Measurements from ENCODE around the gene NDNF.

NDNF gene

GRCh38 chr4:121088867-121089266, 16.5 kb upstream of the NDNF start:
- no peaks in the 10 kb centered on the region for H3K36me3 Mint-ChIP-seq (ENCODE audit: low read depth)
- H3K27me3 Mint-ChIP-seq = no peaks in the 10 kb centered on the region

GRCh38 chr4:121079376-121079775, 7.0 kb upstream of the NDNF start:
- Mint-ChIP-seq H3K4me3 (no peak overlapping the region), H3K4me1 (ENCODE audit: low read depth) (peaks cover 8% of the 10 kb centered on the region), H3K27ac (no peak overlapping the region), H3K36me3 (ENCODE audit: low read depth) (no peaks in the 10 kb centered on the region), H3K9me3 (no peaks in the 10 kb centered on the region), H3K27me3 (peaks cover 36% of the 10 kb centered on the region)
- DNase-seq = no peak

More at GRCh38 chr4:121088867-121089266, 16.5 kb upstream of the NDNF start:
- Mint-ChIP-seq H3K9me3 (no peaks in the 10 kb centered on the region), H3K4me3 (no peak overlapping the region), H3K27ac (no peak overlapping the region), H3K4me1 (ENCODE audit: low read depth) (no peaks in the 10 kb centered on the region)
- DNase-seq = no peak

- H3K9me3 Mint-ChIP-seq = no peaks in the 10 kb centered on the region
- H3K36me3 Mint-ChIP-seq (ENCODE audit: low read depth) = no peaks in the 10 kb centered on the region
- peaks cover 49% of the 10 kb centered on the region for H3K27me3 Mint-ChIP-seq
- peaks cover 15% of the 10 kb centered on the region for H3K4me1 Mint-ChIP-seq (ENCODE audit: low read depth)
- H3K27ac Mint-ChIP-seq = no peak overlapping the region
- no peak for DNase-seq
- no peak overlapping the region for H3K4me3 Mint-ChIP-seq
Measured at GRCh38 chr4:121077496-121077895, 5.2 kb upstream of the NDNF start.

- peak overlapping the region; percentile 32 for H3K27ac Mint-ChIP-seq
- no peaks in the 10 kb centered on the region for H3K9me3 Mint-ChIP-seq
- DNase-seq = no peak
- no peaks in the 10 kb centered on the region for H3K36me3 Mint-ChIP-seq (ENCODE audit: low read depth)
- peaks cover 52% of the 10 kb centered on the region for H3K27me3 Mint-ChIP-seq
- peaks cover 21% of the 10 kb centered on the region for H3K4me1 Mint-ChIP-seq (ENCODE audit: low read depth)
- H3K4me3 Mint-ChIP-seq = no peak overlapping the region
Measured at GRCh38 chr4:121076416-121076815, 4.1 kb upstream of the NDNF start.

- H3K4me3 Mint-ChIP-seq = no peak overlapping the region
- no peaks in the 10 kb centered on the region for H3K9me3 Mint-ChIP-seq
- H3K27me3 Mint-ChIP-seq = peaks cover 68% of the 10 kb centered on the region
- H3K36me3 Mint-ChIP-seq (ENCODE audit: low read depth) = no peaks in the 10 kb centered on the region
- DNase-seq = no peak
- no peak overlapping the region for H3K27ac Mint-ChIP-seq
- H3K4me1 Mint-ChIP-seq (ENCODE audit: low read depth) = peaks cover 33% of the 10 kb centered on the region
Measured at GRCh38 chr4:121073672-121074381, 1.5 kb upstream of the NDNF start.

GRCh38 chr4:121073004-121073435, 685 bp upstream of the NDNF start:
- no peak for DNase-seq
- no peaks in the 10 kb centered on the region for H3K36me3 Mint-ChIP-seq (ENCODE audit: low read depth)
- peaks cover 73% of the 10 kb centered on the region for H3K27me3 Mint-ChIP-seq

GRCh38 chr4:121071640-121072223, 603 bp downstream of the NDNF start:
- peaks cover 71% of the 10 kb centered on the region for H3K27me3 Mint-ChIP-seq
- no peaks in the 10 kb centered on the region for H3K36me3 Mint-ChIP-seq (ENCODE audit: low read depth)
- H3K27ac Mint-ChIP-seq = peak overlapping the region; percentile 37
- peaks cover 27% of the 10 kb centered on the region for H3K4me1 Mint-ChIP-seq (ENCODE audit: low read depth)
- H3K9me3 Mint-ChIP-seq = no peaks in the 10 kb centered on the region
- no peak for DNase-seq
- H3K4me3 Mint-ChIP-seq = peak overlapping the region; percentile 77

More at GRCh38 chr4:121073004-121073435, 685 bp upstream of the NDNF start:
- Mint-ChIP-seq H3K27ac (peak overlapping the region; percentile 71), H3K9me3 (no peaks in the 10 kb centered on the region), H3K4me3 (peak overlapping the region; percentile 77), H3K4me1 (ENCODE audit: low read depth) (peaks cover 27% of the 10 kb centered on the region)

- peak overlapping the region; percentile 77 for H3K4me3 Mint-ChIP-seq
Measured at GRCh38 chr4:121070696-121071639, 1.4 kb downstream of the NDNF start.

GRCh38 chr4:121070274-121070673, 2.1 kb downstream of the NDNF start:
- Mint-ChIP-seq H3K27me3 (peaks cover 72% of the 10 kb centered on the region), H3K36me3 (ENCODE audit: low read depth) (no peaks in the 10 kb centered on the region), H3K27ac (no peak overlapping the region), H3K4me3 (peak overlapping the region; percentile 77), H3K9me3 (no peaks in the 10 kb centered on the region), H3K4me1 (ENCODE audit: low read depth) (peaks cover 25% of the 10 kb centered on the region)
- DNase-seq = no peak

More at GRCh38 chr4:121070696-121071639, 1.4 kb downstream of the NDNF start:
- Mint-ChIP-seq H3K9me3 (no peaks in the 10 kb centered on the region), H3K36me3 (ENCODE audit: low read depth) (no peaks in the 10 kb centered on the region), H3K4me1 (ENCODE audit: low read depth) (peaks cover 25% of the 10 kb centered on the region), H3K27ac (no peak overlapping the region), H3K27me3 (peaks cover 72% of the 10 kb centered on the region)
- DNase-seq = peak; percentile 49

- no peaks in the 10 kb centered on the region for H3K9me3 Mint-ChIP-seq
- no peaks in the 10 kb centered on the region for H3K36me3 Mint-ChIP-seq (ENCODE audit: low read depth)
- H3K4me1 Mint-ChIP-seq (ENCODE audit: low read depth) = peaks cover 29% of the 10 kb centered on the region
- H3K27ac Mint-ChIP-seq = no peak overlapping the region
- no peak overlapping the region for H3K4me3 Mint-ChIP-seq
- DNase-seq = no peak
- peaks cover 71% of the 10 kb centered on the region for H3K27me3 Mint-ChIP-seq
Measured at GRCh38 chr4:121069430-121069829, 2.9 kb downstream of the NDNF start.

- Mint-ChIP-seq H3K27me3 (peaks cover 30% of the 10 kb centered on the region), H3K27ac (no peak overlapping the region), H3K4me1 (ENCODE audit: low read depth) (peaks cover 4% of the 10 kb centered on the region), H3K36me3 (ENCODE audit: low read depth) (no peaks in the 10 kb centered on the region), H3K9me3 (no peaks in the 10 kb centered on the region), H3K4me3 (no peak overlapping the region)
- no peak for DNase-seq
Measured at GRCh38 chr4:121064482-121064881, 7.9 kb downstream of the NDNF start.

- no peaks in the 10 kb centered on the region for H3K9me3 Mint-ChIP-seq
- H3K27ac Mint-ChIP-seq = no peak overlapping the region
- no peak overlapping the region for H3K4me3 Mint-ChIP-seq
- no peak for DNase-seq
- no peaks in the 10 kb centered on the region for H3K36me3 Mint-ChIP-seq (ENCODE audit: low read depth)
- peaks cover 4% of the 10 kb centered on the region for H3K4me1 Mint-ChIP-seq (ENCODE audit: low read depth)
- H3K27me3 Mint-ChIP-seq = peaks cover 29% of the 10 kb centered on the region
Measured at GRCh38 chr4:121062521-121062920, 9.8 kb downstream of the NDNF start.

GRCh38 chr4:121061861-121062260, 10.5 kb downstream of the NDNF start:
- Mint-ChIP-seq H3K9me3 (no peaks in the 10 kb centered on the region), H3K4me3 (no peak overlapping the region), H3K27ac (no peak overlapping the region), H3K27me3 (peaks cover 34% of the 10 kb centered on the region), H3K4me1 (ENCODE audit: low read depth) (peaks cover 4% of the 10 kb centered on the region), H3K36me3 (ENCODE audit: low read depth) (no peaks in the 10 kb centered on the region)
- DNase-seq = no peak

- Mint-ChIP-seq H3K36me3 (ENCODE audit: low read depth) (no peaks in the 10 kb centered on the region), H3K4me3 (no peak overlapping the region), H3K27ac (no peak overlapping the region), H3K27me3 (peaks cover 36% of the 10 kb centered on the region), H3K9me3 (no peaks in the 10 kb centered on the region), H3K4me1 (ENCODE audit: low read depth) (peaks cover 4% of the 10 kb centered on the region)
- no peak for DNase-seq
Measured at GRCh38 chr4:121061215-121061614, 11.1 kb downstream of the NDNF start.

Measured in activated T-cell treated with anti-CD3 and anti-CD28 coated beads, Interleukin-2, amount 50 U/mL, for 24 hours (primary cell).